Thoracic aorta (tissue), 2 donors: Measurements from ENCODE around the gene VAPB. TPM values are rescaled to one million over a fixed set of nuclear protein-coding genes. Genes with fewer than 3 reads are reported as not detected.
"Not testable (repeated sequence)": the region's sequence is repeated elsewhere in the genome, so short reads cannot be mapped to it uniquely, and the experiment has no call there.

Experiments
- ATAC-seq: fragments of 150-250 bp; one replicate; pipeline ENCODE4 v1.8.0; 2017; ENCODE audit warnings: low read depth; ENCODE audit not compliant: insufficient number of reproducible peaks, low FRiP score
- DNase-seq: peaks from one replicate; pipeline ENCODE4 v3.0.0-alpha.2; 2020; ENCODE audit warnings: low spot score
- H3K27ac ChIP-seq, 2 donors: fragments of 200-600 bp; sonication (generic); 1 replicate in 1 of 2; 2 replicates in 1 of 2; pipeline ENCODE4 v1.5.1; 2016; ENCODE audit warnings: mild to moderate bottlenecking in 2 of 2, moderate library complexity in 2 of 2
- H3K27me3 ChIP-seq: fragments of 200-600 bp; sonication (generic); replicated peaks from 2 replicates; pipeline ENCODE4 v1.6.0; 2016; ENCODE audit warnings: mild to moderate bottlenecking; ENCODE audit not compliant: insufficient read depth
- H3K36me3 ChIP-seq: fragments of 200-600 bp; sonication (generic); one replicate; pipeline ENCODE4 v1.5.1; 2016
- H3K4me1 ChIP-seq, 2 donors: fragments of 200-600 bp; sonication (generic); 1 replicate in 1 of 2; 2 replicates in 1 of 2; pipeline versions ENCODE4 v1.5.1 to v1.6.0; 2016; ENCODE audit warnings: low read depth in 2 of 2, mild to moderate bottlenecking in 1 of 2; ENCODE audit not compliant: control insufficient read depth in 1 of 2
- H3K4me3 ChIP-seq: fragments of 200-600 bp; sonication (generic); 2 replicates; pipeline ENCODE4 v1.5.1; 2016; ENCODE audit warnings: mild to moderate bottlenecking
- H3K9me3 ChIP-seq: fragments of 200-600 bp; sonication (generic); 2 replicates; pipeline ENCODE4 v1.5.1; 2016
- total RNA-seq, 2 donors: library from RNA; depleted of rRNA; stranded (reverse); fragments of >200 nt; gene quantifications; one replicate each; pipeline versions ENCODE4 v1.1.0 to v1.2.3, GENCODE V29; 2016
- TF ChIP-seq, protein P1 (sequence below): fragments of 200-600 bp; sonication (generic); IDR thresholded peaks from one replicate; pipeline ENCODE4 v1.5.1; 2019; ENCODE audit warnings: antibody characterized with exemption

VAPB gene
- total RNA-seq, 2 donors from 2014 or later: 21.5 to 32.8 TPM

DNA sequence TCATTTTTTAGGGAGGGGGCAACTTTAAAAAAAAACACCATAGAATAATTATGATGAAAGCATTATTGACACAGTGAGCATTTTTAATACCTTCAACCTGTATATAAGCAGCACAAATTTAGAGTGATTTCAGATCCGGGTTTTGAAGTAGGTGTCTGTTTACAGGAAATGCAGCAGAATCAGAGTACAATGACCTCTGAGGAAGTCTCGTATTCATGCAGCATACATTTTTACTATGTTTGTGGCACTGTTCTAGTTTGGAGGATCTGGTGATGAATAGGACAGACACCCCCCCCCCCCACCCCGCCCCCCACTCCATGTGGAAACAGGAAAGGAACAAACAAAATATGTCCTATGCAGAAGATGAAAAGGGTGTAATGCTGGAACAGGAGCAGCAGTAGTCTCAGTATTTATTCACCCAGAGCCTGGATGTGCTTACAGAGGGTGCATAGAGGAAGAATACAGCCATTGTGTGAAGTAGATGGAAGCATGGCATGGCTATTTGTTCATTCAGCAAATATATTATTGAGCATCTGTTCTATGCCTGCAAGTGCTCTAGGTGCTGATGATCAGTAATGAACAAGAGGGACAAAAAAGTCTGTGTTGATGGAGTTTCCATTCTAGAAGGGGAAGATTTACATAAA lies 19.7 kb downstream of the VAPB start:
- DNase-seq: no peak
- Histone ChIP-seq H3K4me3 (no peak overlapping the region), H3K27ac (no peak overlapping the region), H3K9me3 (no peaks in the 10 kb centered on the region), H3K36me3 (no peaks in the 10 kb centered on the region), H3K27me3 (no peaks in the 10 kb centered on the region), H3K4me1 (peaks cover 18 to 32% of the 10 kb centered on the region in 2 donors)
- no peak for ATAC-seq
- TF ChIP-seq, protein P1, sequence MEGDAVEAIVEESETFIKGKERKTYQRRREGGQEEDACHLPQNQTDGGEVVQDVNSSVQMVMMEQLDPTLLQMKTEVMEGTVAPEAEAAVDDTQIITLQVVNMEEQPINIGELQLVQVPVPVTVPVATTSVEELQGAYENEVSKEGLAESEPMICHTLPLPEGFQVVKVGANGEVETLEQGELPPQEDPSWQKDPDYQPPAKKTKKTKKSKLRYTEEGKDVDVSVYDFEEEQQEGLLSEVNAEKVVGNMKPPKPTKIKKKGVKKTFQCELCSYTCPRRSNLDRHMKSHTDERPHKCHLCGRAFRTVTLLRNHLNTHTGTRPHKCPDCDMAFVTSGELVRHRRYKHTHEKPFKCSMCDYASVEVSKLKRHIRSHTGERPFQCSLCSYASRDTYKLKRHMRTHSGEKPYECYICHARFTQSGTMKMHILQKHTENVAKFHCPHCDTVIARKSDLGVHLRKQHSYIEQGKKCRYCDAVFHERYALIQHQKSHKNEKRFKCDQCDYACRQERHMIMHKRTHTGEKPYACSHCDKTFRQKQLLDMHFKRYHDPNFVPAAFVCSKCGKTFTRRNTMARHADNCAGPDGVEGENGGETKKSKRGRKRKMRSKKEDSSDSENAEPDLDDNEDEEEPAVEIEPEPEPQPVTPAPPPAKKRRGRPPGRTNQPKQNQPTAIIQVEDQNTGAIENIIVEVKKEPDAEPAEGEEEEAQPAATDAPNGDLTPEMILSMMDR: no peak

DNA sequence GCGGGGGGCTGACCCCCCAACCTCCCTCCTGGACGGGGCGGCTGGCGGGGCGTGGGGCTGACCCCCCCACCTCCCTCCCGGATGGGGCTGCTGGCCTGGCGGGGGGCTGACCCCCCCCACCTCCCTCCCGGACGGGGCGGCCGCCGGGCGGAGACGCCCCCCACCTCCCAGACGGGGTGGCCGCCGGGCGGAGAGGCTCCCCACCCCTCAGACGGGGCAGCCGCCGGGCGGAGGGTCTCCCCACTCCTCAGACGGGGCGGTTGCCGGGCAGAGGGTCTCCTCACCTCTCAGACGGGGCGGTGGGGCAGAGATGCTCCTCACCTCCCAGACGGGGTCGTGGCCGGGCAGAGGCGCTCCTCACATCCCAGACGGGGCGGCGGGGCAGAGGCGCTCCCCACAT lies 25.2 kb downstream of the VAPB start:
- not testable (repeated sequence) for H3K9me3 ChIP-seq, H3K4me1 ChIP-seq, H3K27ac ChIP-seq, H3K27me3 ChIP-seq, H3K36me3 ChIP-seq, DNase-seq, ATAC-seq, H3K4me3 ChIP-seq

DNA sequence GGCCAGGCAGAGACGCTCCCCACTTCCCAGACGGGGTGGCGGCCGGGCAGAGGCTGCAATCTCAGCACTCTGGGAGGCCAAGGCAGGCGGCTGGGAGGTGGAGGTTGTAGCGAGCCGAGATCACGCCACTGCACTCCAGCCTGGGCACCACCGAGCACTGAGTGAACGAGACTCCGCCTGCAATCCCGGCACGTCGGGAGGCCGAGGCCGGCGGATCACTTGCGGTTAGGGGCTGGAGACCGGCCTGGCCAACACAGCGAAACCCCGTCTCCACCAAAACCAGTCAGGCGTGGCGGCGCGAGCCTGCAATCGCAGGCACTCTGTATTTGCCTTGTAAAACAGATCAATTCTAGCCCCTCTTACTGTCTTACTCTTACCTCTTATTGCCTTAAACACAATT lies 25.8 kb downstream of the VAPB start:
- H3K27ac ChIP-seq, DNase-seq, H3K36me3 ChIP-seq, H3K4me1 ChIP-seq, H3K9me3 ChIP-seq, H3K27me3 ChIP-seq, ATAC-seq, H3K4me3 ChIP-seq: not testable (repeated sequence)

DNA sequence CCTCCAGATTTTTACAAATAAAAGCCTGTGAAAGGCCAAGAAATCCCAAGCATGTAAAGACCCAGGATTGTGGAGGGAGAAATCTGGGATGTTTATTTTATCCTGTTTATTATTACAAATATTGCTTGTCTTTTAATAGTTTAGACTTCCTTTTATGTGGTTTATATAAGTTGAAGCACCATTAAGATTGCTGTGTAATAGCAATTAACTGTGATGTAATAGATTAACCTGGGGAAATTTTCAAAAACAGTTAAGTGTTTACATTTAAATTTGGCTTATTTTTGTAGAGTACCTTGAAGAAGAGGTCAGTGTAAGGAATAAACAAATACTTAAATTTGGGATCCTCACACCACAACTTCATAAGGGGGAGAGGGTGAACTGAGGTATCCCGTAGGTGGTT lies 27.0 kb downstream of the VAPB start:
- no peaks in the 10 kb centered on the region for H3K9me3 ChIP-seq
- DNase-seq (no peak), ATAC-seq (no peak)
- H3K27me3 ChIP-seq: no peaks in the 10 kb centered on the region
- no peak overlapping the region for H3K4me3 ChIP-seq
- TF ChIP-seq, protein P1: no peak
- peaks cover 0 to 3% of the 10 kb centered on the region in 2 donors for H3K4me1 ChIP-seq
- no peaks in the 10 kb centered on the region for H3K36me3 ChIP-seq
- no peak overlapping the region for H3K27ac ChIP-seq

DNA sequence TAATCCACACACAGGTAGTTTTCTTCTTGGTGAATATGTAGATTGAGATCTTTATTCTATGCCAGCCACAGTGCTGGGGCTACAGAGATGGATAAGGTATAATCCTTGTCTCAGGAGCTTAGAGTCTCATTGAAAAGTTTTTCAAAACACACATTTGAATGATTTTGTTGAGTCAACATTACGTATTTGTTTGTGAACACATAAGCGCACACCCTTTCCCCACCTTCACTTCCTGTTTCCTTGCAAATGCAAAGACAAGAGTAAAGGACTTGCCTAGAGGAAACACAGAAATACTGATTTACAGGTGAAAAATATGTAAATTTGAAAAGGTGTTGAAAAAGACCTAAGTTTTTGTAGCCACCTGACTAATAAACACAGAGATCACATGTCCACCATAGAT lies 27.8 kb downstream of the VAPB start:
- Histone ChIP-seq H3K27me3 (no peaks in the 10 kb centered on the region), H3K4me3 (no peak overlapping the region), H3K27ac (no peak overlapping the region), H3K4me1 (peaks cover 0 to 3% of the 10 kb centered on the region in 2 donors), H3K9me3 (no peaks in the 10 kb centered on the region), H3K36me3 (no peaks in the 10 kb centered on the region)
- ATAC-seq (no peak), DNase-seq (no peak)
- TF ChIP-seq, protein P1: no peak

DNA sequence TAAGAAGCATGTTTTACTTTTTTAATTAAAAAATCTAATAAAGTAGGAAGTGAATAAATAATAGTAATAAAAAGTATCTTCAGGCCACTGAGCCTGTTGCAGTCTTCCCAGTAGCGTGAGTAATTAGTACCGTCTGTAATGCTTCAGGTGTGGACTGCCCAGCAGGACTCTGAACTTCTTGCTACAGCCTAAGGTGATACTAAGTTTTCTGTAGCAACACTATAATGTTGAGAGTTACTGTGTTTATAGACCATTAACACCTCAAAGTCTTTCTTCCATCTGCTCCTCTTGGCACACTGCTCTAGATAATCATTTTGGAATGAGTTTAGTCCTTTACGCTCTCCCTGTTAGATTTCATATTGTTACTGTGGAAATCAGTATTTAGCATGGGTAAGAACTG lies 28.4 kb downstream of the VAPB start:
- DNase-seq (no peak), ATAC-seq (no peak)

More for the DNA sequence above, 28.4 kb downstream of the VAPB start:
- no peaks in the 10 kb centered on the region for H3K27me3 ChIP-seq
- no peaks in the 10 kb centered on the region for H3K9me3 ChIP-seq
- peaks cover 0 to 3% of the 10 kb centered on the region in 2 donors for H3K4me1 ChIP-seq
- TF ChIP-seq, protein P1: no peak
- H3K36me3 ChIP-seq: no peaks in the 10 kb centered on the region
- H3K4me3 ChIP-seq: no peak overlapping the region
- no peak overlapping the region for H3K27ac ChIP-seq
